H9 (cell line): ENCODE measurements around the gene LTA4H. TPM values are rescaled to one million over a fixed set of nuclear protein-coding genes. Genes with fewer than 3 reads are reported as not detected.

ENCODE experiments used
- DNase-seq: peaks from one replicate; pipeline ENCODE4 v3.0.0-alpha.2; 2017
- H2AFZ ChIP-seq: one replicate; pipeline ENCODE4 v1.6.1; 2013; ENCODE audit warnings: mild to moderate bottlenecking, low read length, control low read depth, moderate library complexity
- H2AK5ac ChIP-seq: 2 replicates; pipeline ENCODE4 v1.6.1; 2013; ENCODE audit warnings: low read length, control low read depth, mixed read lengths; ENCODE audit not compliant: insufficient read length
- H2BK120ac ChIP-seq: one replicate; pipeline ENCODE4 v1.6.1; 2013; ENCODE audit warnings: low read depth, mild to moderate bottlenecking, low read length, control low read depth, inconsistent platforms; ENCODE audit not compliant: poor library complexity, severe bottlenecking
- H2BK12ac ChIP-seq: 2 replicates; pipeline ENCODE4 v1.6.1; 2013; ENCODE audit warnings: low read length, control low read depth, mixed read lengths, low read depth; ENCODE audit not compliant: insufficient read length
- H2BK15ac ChIP-seq: 2 replicates; pipeline ENCODE4 v1.6.1; 2013; ENCODE audit warnings: low read depth, low read length, control low read depth
- H2BK20ac ChIP-seq: one replicate; pipeline ENCODE4 v1.6.1; 2013; ENCODE audit warnings: low read depth, mild to moderate bottlenecking, low read length, control low read depth, inconsistent platforms; ENCODE audit not compliant: poor library complexity, severe bottlenecking
- H2BK5ac ChIP-seq: 2 replicates; pipeline ENCODE4 v1.6.1; 2013; ENCODE audit warnings: low read length, control low read depth, mixed read lengths; ENCODE audit not compliant: insufficient read length
- H3K14ac ChIP-seq: 2 replicates; pipeline ENCODE4 v1.6.1; 2013; ENCODE audit warnings: low read length, control low read depth; ENCODE audit not compliant: insufficient read depth
- H3K18ac ChIP-seq: 2 replicates; pipeline ENCODE4 v1.6.1; 2013; ENCODE audit warnings: low read depth, mild to moderate bottlenecking, mixed read lengths, low read length, control low read depth; ENCODE audit not compliant: insufficient read length
- H3K23ac ChIP-seq: 2 replicates; pipeline ENCODE4 v1.6.1; 2013; ENCODE audit warnings: low read length, control low read depth, mixed read lengths, low read depth; ENCODE audit not compliant: insufficient read length
- H3K23me2 ChIP-seq: 2 replicates; pipeline ENCODE4 v1.6.1; 2013; ENCODE audit warnings: low read depth, mild to moderate bottlenecking, mixed read lengths, low read length, control low read depth; ENCODE audit not compliant: insufficient read length, poor library complexity, severe bottlenecking
- H3K27ac ChIP-seq: 2 replicates; pipeline ENCODE4 v1.5.1; 2013; ENCODE audit warnings: low read length, control low read depth, mixed read lengths, low read depth; ENCODE audit not compliant: insufficient read length
- H3K27me3 ChIP-seq: 2 replicates; pipeline ENCODE4 v1.6.1; 2013; ENCODE audit warnings: low read length, control low read depth, inconsistent platforms; ENCODE audit not compliant: insufficient read depth
- H3K4ac ChIP-seq: 2 replicates; pipeline ENCODE4 v1.6.1; 2013; ENCODE audit warnings: low read depth, mild to moderate bottlenecking, control low read depth, inconsistent platforms, low read length, moderate library complexity
- H3K4me1 ChIP-seq: 2 replicates; pipeline ENCODE4 v1.6.1; 2013; ENCODE audit warnings: low read length, control low read depth, inconsistent platforms; ENCODE audit not compliant: insufficient read depth
- H3K4me2 ChIP-seq: 2 replicates; pipeline ENCODE4 v1.6.1; 2013; ENCODE audit warnings: low read length, control low read depth, mixed read lengths; ENCODE audit not compliant: insufficient read length, insufficient read depth
- H3K56ac ChIP-seq: 2 replicates; pipeline ENCODE4 v1.6.1; 2013; ENCODE audit warnings: low read depth, mild to moderate bottlenecking, mixed read lengths, low read length, control low read depth; ENCODE audit not compliant: insufficient read length
- H3K79me1 ChIP-seq: 2 replicates; pipeline ENCODE4 v1.6.1; 2013; ENCODE audit warnings: low read depth, mild to moderate bottlenecking, moderate library complexity, low read length, control low read depth, inconsistent platforms; ENCODE audit not compliant: insufficient read depth, poor library complexity, severe bottlenecking
- H3K79me2 ChIP-seq: 2 replicates; pipeline ENCODE4 v1.6.1; 2013; ENCODE audit warnings: low read length, control low read depth, inconsistent platforms; ENCODE audit not compliant: insufficient read depth
- H3K9ac ChIP-seq: 2 replicates; pipeline ENCODE4 v1.6.1; 2013; ENCODE audit warnings: low read length, control low read depth, mixed read lengths; ENCODE audit not compliant: insufficient read length; ENCODE audit errors: extremely low read depth
- H3K9me3 ChIP-seq: one replicate; pipeline ENCODE4 v1.6.1; 2013; ENCODE audit warnings: low read depth, low read length, inconsistent platforms; ENCODE audit not compliant: control insufficient read depth
- H3T11ph ChIP-seq: one replicate; pipeline ENCODE4 v1.6.1; 2013; ENCODE audit warnings: mild to moderate bottlenecking, low read length, control low read depth, inconsistent platforms
- H4K20me1 ChIP-seq: one replicate; pipeline ENCODE4 v1.6.1; 2013; ENCODE audit not compliant: control insufficient read depth, insufficient read length, insufficient read depth
- H4K5ac ChIP-seq: 2 replicates; pipeline ENCODE4 v1.6.1; 2013; ENCODE audit warnings: low read depth, mild to moderate bottlenecking, mixed read lengths, low read length, control low read depth; ENCODE audit not compliant: insufficient read length
- H4K8ac ChIP-seq: replicated peaks from 2 replicates; pipeline ENCODE4 v1.6.1; 2013; ENCODE audit warnings: low read length, control low read depth, mixed read lengths, low read depth; ENCODE audit not compliant: insufficient read length
- H4K91ac ChIP-seq: 2 replicates; pipeline ENCODE4 v1.6.1; 2013; ENCODE audit warnings: low read depth, mild to moderate bottlenecking, moderate library complexity, mixed read lengths, low read length, control low read depth; ENCODE audit not compliant: insufficient read length
- H3K27ac Mint-ChIP-seq, 3 experiments: 2 replicates in 2 of 3; 3 replicates in 1 of 3; pipeline ENCODE4 v1.8.0; 2020 to 2021; ENCODE audit warnings: mixed read lengths in 3 of 3, mild to moderate bottlenecking in 1 of 3, moderate library complexity in 1 of 3
- H3K27me3 Mint-ChIP-seq: 2 replicates; pipeline ENCODE4 v1.8.0; 2021; ENCODE audit warnings: low read depth, mild to moderate bottlenecking, moderate library complexity, mixed read lengths
- H3K36me3 Mint-ChIP-seq, 3 experiments: 2 replicates in 2 of 3; 3 replicates in 1 of 3; pipeline ENCODE4 v1.8.0; 2020 to 2021; ENCODE audit warnings: low read depth in 3 of 3, mixed read lengths in 3 of 3; ENCODE audit not compliant: insufficient read depth in 1 of 3
- H3K4me1 Mint-ChIP-seq, 2 experiments: 2 replicates each; pipeline ENCODE4 v1.8.0; 2020; ENCODE audit warnings: mixed read lengths in 2 of 2
- H3K4me3 Mint-ChIP-seq, 2 experiments: 2 replicates in 1 of 2; 3 replicates in 1 of 2; pipeline ENCODE4 v1.8.0; 2020 to 2021; ENCODE audit warnings: mild to moderate bottlenecking in 2 of 2, mixed read lengths in 2 of 2, moderate library complexity in 1 of 2
- H3K9me3 Mint-ChIP-seq, 2 experiments: 2 replicates in 1 of 2; 3 replicates in 1 of 2; pipeline ENCODE4 v1.8.0; 2020; ENCODE audit warnings: mild to moderate bottlenecking in 2 of 2, mixed read lengths in 2 of 2, moderate library complexity in 1 of 2
- CTCF ChIP-seq: fragments of 200-600 bp; sonication (generic); conservative IDR thresholded peaks from 3 replicates; pipeline ENCODE4 v1.8.0; 2021; ENCODE audit warnings: antibody characterized with exemption, mild to moderate bottlenecking
- WGBS: extraction: QIAGEN DNeasy Blood & Tissue Kit; methylation state at CpG from one replicate; pipeline ENCODE4 v1.1.7; 2013; ENCODE audit warnings: missing lambda C conversion rate, low lambda C conversion rate, mixed read lengths; ENCODE audit not compliant: insufficient read length; ENCODE audit errors: extremely low coverage; 5-methylcytosine and 5-hydroxymethylcytosine counted together
- total RNA-seq: library from RNA; stranded (reverse); gene quantifications from 2 replicates; pipeline ENCODE4 v1.2.1, GENCODE V29; 2021

LTA4H gene
- total RNA-seq, 1 experiment from 2014 or later: 144 TPM

- TF ChIP-seq CTCF: peak; percentile 86
- DNase-seq: peak; percentile 64
- no peak overlapping the region for H2BK5ac ChIP-seq
These were observed 36.6 kb downstream of the LTA4H start for GRCh38 chr12:95998611-95999286.

More at GRCh38 chr12:95998611-95999286, 36.6 kb downstream of the LTA4H start:
- no peaks in the 10 kb centered on the region for H3K79me2 ChIP-seq
- H2BK120ac ChIP-seq: no peak overlapping the region
- Mint-ChIP-seq H3K4me3 (no peak overlapping the region), H3K36me3 (peaks cover 3 to 17% (median 16%) of the 10 kb centered on the region in 3 experiments; a peak in 5 of 7 replicates), H3K27ac (no peak overlapping the region), H3K9me3 (no peaks in the 10 kb centered on the region), H3K4me1 (peaks cover 6 to 8% of the 10 kb centered on the region in 2 experiments), H3K27me3 (no peaks in the 10 kb centered on the region)
- no peak overlapping the region for H4K5ac ChIP-seq
- no peaks in the 10 kb centered on the region for H3K27me3 ChIP-seq
- no peak overlapping the region for H2AFZ ChIP-seq
- no peak overlapping the region for H2BK15ac ChIP-seq
- H3K79me1 ChIP-seq: no peaks in the 10 kb centered on the region
- H4K20me1 ChIP-seq: no peaks in the 10 kb centered on the region
- no peaks in the 10 kb centered on the region for H3K4me1 ChIP-seq
- H3K27ac ChIP-seq: no peak overlapping the region
- H3K9me3 ChIP-seq: no peaks in the 10 kb centered on the region
- no peak overlapping the region for H3K18ac ChIP-seq
- no peak overlapping the region for H4K91ac ChIP-seq
- no peak overlapping the region for H3K9ac ChIP-seq
- WGBS: no CpG with 5 or more reads among the region's 7 CpGs
- no peaks in the 10 kb centered on the region for H3K23me2 ChIP-seq
- H3K23ac ChIP-seq: no peak overlapping the region
- no peak overlapping the region for H3K56ac ChIP-seq
- H3K4me2 ChIP-seq: no peak overlapping the region
- no peak overlapping the region for H2BK20ac ChIP-seq
- H2BK12ac ChIP-seq: no peak overlapping the region
- H2AK5ac ChIP-seq: no peak overlapping the region
- no peak overlapping the region for H3T11ph ChIP-seq
- H3K14ac ChIP-seq: no peak overlapping the region
- H4K8ac ChIP-seq: no peak overlapping the region
- no peak overlapping the region for H3K4ac ChIP-seq
